ENCODE data around the gene ENGASE. TPM values are rescaled to one million over a fixed set of nuclear protein-coding genes. Genes with fewer than 3 reads are reported as not detected.

ENGASE gene, protein sequence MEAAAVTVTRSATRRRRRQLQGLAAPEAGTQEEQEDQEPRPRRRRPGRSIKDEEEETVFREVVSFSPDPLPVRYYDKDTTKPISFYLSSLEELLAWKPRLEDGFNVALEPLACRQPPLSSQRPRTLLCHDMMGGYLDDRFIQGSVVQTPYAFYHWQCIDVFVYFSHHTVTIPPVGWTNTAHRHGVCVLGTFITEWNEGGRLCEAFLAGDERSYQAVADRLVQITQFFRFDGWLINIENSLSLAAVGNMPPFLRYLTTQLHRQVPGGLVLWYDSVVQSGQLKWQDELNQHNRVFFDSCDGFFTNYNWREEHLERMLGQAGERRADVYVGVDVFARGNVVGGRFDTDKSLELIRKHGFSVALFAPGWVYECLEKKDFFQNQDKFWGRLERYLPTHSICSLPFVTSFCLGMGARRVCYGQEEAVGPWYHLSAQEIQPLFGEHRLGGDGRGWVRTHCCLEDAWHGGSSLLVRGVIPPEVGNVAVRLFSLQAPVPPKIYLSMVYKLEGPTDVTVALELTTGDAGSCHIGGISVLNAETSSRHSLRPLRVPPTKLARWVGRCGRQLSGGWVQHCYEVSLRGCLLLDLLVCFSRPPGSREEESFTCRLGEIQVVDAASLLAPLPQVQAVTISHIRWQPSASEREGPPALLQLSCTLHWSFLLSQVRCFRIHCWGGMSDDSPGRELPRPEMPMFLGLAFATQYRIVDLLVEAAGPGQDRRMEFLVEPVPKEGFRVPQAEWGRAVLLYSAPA
- total RNA-seq: 49.3 TPM
- polyA plus RNA-seq (ENCODE audit: insufficient read depth, low read depth, low replicate concordance): 14.3 TPM
- long read RNA-seq, donor 1, partial matches to known transcripts: 6 of 6 reads
- long read RNA-seq, donor 1, other reads (novel, unspliced or antisense): 0 of 6 reads
- long read RNA-seq, donor 2: 0 reads
- long read RNA-seq, donor 3, partial matches to known transcripts: 0 of 4 reads
- long read RNA-seq, donor 3, other reads (novel, unspliced or antisense): 0 of 4 reads
- long read RNA-seq, donor 4, partial matches to known transcripts: 9 of 10 reads
- long read RNA-seq, donor 4, other reads (novel, unspliced or antisense): 0 of 10 reads
- long read RNA-seq, donor 5: 0 reads
- long read RNA-seq, donor 6, partial matches to known transcripts: 5 of 5 reads
- long read RNA-seq, donor 6, other reads (novel, unspliced or antisense): 0 of 5 reads
- long read RNA-seq, donor 7, transcript ENGASE-205 (14 exons, 2,579 nt): major isoform, 5 of 53 reads
- long read RNA-seq, donor 7, partial matches to known transcripts: 20 of 53 reads
- long read RNA-seq, donor 7, other reads (novel, unspliced or antisense): 28 of 53 reads
- long read RNA-seq, donor 8, partial matches to known transcripts: 0 of 1 reads
- long read RNA-seq, donor 8, other reads (novel, unspliced or antisense): 0 of 1 reads
- long read RNA-seq, donor 9, partial matches to known transcripts: 0 of 1 reads
- long read RNA-seq, donor 9, other reads (novel, unspliced or antisense): 0 of 1 reads
- long read RNA-seq, donor 10, partial matches to known transcripts: 0 of 1 reads
- long read RNA-seq, donor 10, other reads (novel, unspliced or antisense): 0 of 1 reads

GRCh38 chr17:79074649-79075445, at the start of gene ENGASE:
ENGASE (plus strand) TSS chr17:79074824; CDS start chr17:79074945, 121 bp downstream.
- Histone ChIP-seq H3K27ac (ENCODE audit: low read depth in 2 of 2, low read length in 2 of 2) (peak within 1 kb of the TSS in 1 of 2 donors; percentile 60), H3K9me3 (ENCODE audit: control insufficient read depth in 2 of 3, insufficient read depth in 1 of 3, low read length in 3 of 3) (no peaks in the 10 kb centered on the region), H3K27me3 (ENCODE audit: control insufficient read depth, insufficient read depth, low read length) (no peaks in the 10 kb centered on the region), H3K36me3 (ENCODE audit: control insufficient read depth in 2 of 3, insufficient read depth in 3 of 3, low read length in 3 of 3) (peaks cover 0 to 8% (median 4%) of the 10 kb centered on the region in 3 donors), H3K9ac (ENCODE audit: low read length in 3 of 3) (peak within 1 kb of the TSS; percentile 20 to 65 (median 48)), H3K4me3 (ENCODE audit: low read length in 3 of 3) (peak within 1 kb of the TSS; percentile 46 to 71 (median 57)), H3K4me1 (ENCODE audit: control insufficient read depth in 2 of 3, insufficient read depth in 2 of 3, low read depth in 1 of 3, low read length in 3 of 3) (peaks cover 0 to 7% (median 0%) of the 10 kb centered on the region in 3 donors)
- no peak for FAIRE-seq
- TF ChIP-seq, protein P1, sequence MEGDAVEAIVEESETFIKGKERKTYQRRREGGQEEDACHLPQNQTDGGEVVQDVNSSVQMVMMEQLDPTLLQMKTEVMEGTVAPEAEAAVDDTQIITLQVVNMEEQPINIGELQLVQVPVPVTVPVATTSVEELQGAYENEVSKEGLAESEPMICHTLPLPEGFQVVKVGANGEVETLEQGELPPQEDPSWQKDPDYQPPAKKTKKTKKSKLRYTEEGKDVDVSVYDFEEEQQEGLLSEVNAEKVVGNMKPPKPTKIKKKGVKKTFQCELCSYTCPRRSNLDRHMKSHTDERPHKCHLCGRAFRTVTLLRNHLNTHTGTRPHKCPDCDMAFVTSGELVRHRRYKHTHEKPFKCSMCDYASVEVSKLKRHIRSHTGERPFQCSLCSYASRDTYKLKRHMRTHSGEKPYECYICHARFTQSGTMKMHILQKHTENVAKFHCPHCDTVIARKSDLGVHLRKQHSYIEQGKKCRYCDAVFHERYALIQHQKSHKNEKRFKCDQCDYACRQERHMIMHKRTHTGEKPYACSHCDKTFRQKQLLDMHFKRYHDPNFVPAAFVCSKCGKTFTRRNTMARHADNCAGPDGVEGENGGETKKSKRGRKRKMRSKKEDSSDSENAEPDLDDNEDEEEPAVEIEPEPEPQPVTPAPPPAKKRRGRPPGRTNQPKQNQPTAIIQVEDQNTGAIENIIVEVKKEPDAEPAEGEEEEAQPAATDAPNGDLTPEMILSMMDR (IDR thresholded peaks at IDR 0.05; ENCODE audit: borderline replicate concordance, extremely low read depth, insufficient read depth): no peak
- intact Hi-C loops (cut with DNase I): no loop called here
- DNase-seq: peak; percentile 94 to 98 (median 95)

- Histone ChIP-seq H3K27ac (ENCODE audit: low read depth in 2 of 2, low read length in 2 of 2) (peak overlapping the region in 1 of 2 donors; percentile 63), H3K9me3 (ENCODE audit: control insufficient read depth in 2 of 3, insufficient read depth in 1 of 3, low read length in 3 of 3) (no peaks in the 10 kb centered on the region), H3K4me1 (ENCODE audit: control insufficient read depth in 2 of 3, insufficient read depth in 2 of 3, low read depth in 1 of 3, low read length in 3 of 3) (peaks cover 0 to 48% (median 6%) of the 10 kb centered on the region in 3 donors), H3K9ac (ENCODE audit: low read length in 3 of 3) (peak overlapping the region in 2 of 3 donors; percentile 17 to 51), H3K27me3 (ENCODE audit: control insufficient read depth, insufficient read depth, low read length) (peaks cover 2% of the 10 kb centered on the region), H3K36me3 (ENCODE audit: control insufficient read depth in 2 of 3, insufficient read depth in 3 of 3, low read length in 3 of 3) (no peaks in the 10 kb centered on the region), H3K4me3 (ENCODE audit: low read length in 3 of 3) (peak overlapping the region in 2 of 3 donors; percentile 58 to 63)
- no peak for DNase-seq
- intact Hi-C loops (cut with DNase I): no loop called here
- TF ChIP-seq, protein P1 (IDR thresholded peaks at IDR 0.05; ENCODE audit: borderline replicate concordance, extremely low read depth, insufficient read depth): no peak
- no peak for FAIRE-seq
Observed at GRCh38 chr17:79024901-79025737, 49.5 kb upstream of the ENGASE start.

Measured in kidney (tissue), 22 donors.